GM12878 (cell line): ENCODE results near the gene PLXNB3. TPM values are rescaled to one million over a fixed set of nuclear protein-coding genes. Genes with fewer than 3 reads are reported as not detected.

Experiments
- ATAC-seq: fragments of 200-7000 bp; cut with Tn5 transposase; 3 replicates; pipeline ENCODE4 v1.9.1; 2020; ENCODE audit warnings: mild to moderate bottlenecking, moderate library complexity
- BruUV-seq: library from RNA; stranded (reverse); fragments of 400-500 nt; replicated peaks from 2 replicates; lab custom pipeline; 2021; lab: Mats Ljungman, UMichigan
- CTCF ChIA-PET: fragments of 300-600 bp; sonication (Branson Sonifier 250); formaldehyde crosslinking; extraction: SDS; loops from one replicate; lab custom pipeline; 2021; ENCODE audit warnings: inconsistent platforms; lab: Yijun Ruan, JAX
- POLR2A ChIA-PET: fragments of 350-600 bp; formaldehyde crosslinking; extraction: SDS; loops from one replicate; lab custom pipeline; 2021; ENCODE audit warnings: inconsistent platforms; lab: Charles Lee
- RAD21 ChIA-PET: fragments of 300-600 bp; sonication (Branson Sonifier 250); formaldehyde crosslinking; loops from one replicate; lab custom pipeline; 2023; ENCODE audit warnings: antibody characterized with exemption; ENCODE audit not compliant: unreplicated experiment; lab: Charles Lee
- SMC1A ChIA-PET: fragments of 300-600 bp; sonication (Branson Sonifier 250); formaldehyde crosslinking; loops from one replicate; lab custom pipeline; 2023; ENCODE audit not compliant: unreplicated experiment, uncharacterized antibody; lab: Charles Lee
- DNase-seq: peaks from one replicate; pipeline ENCODE4 v3.0.0-alpha.2; 2011; ENCODE audit warnings: low read depth, low spot score
- FAIRE-seq: peaks from 3 replicates; lab custom pipeline; 2011; peaks lifted over from hg19 to GRCh38; lab: Jason Lieb, UNC
- H2AFZ ChIP-seq: 2 replicates; pipeline ENCODE4 v1.6.0; 2011; ENCODE audit warnings: low read depth, low read length, control low read depth; ENCODE audit not compliant: control insufficient read depth
- H3K27ac ChIP-seq: 2 replicates; pipeline ENCODE4 v1.5.1; 2011; ENCODE audit warnings: control low read depth; ENCODE audit not compliant: control insufficient read depth, insufficient read depth
- H3K27me3 ChIP-seq, 2 experiments: replicated peaks in 1 of 2; 2 replicates each; pipeline versions ENCODE4 v1.6.0 to v1.6.1; 2011; ENCODE audit warnings: low read length in 1 of 2; ENCODE audit not compliant: control insufficient read depth in 2 of 2, insufficient read depth in 2 of 2
- H3K36me3 ChIP-seq, 2 experiments: 2 replicates each; pipeline ENCODE4 v1.5.1; 2011; ENCODE audit warnings: low read length in 1 of 2; ENCODE audit not compliant: control insufficient read depth in 2 of 2, insufficient read depth in 2 of 2
- H3K4me1 ChIP-seq: 2 replicates; pipeline ENCODE4 v1.6.1; 2011; ENCODE audit warnings: mild to moderate bottlenecking, low read length, moderate library complexity, mixed read lengths; ENCODE audit not compliant: control insufficient read depth, insufficient read depth
- H3K4me2 ChIP-seq: 2 replicates; pipeline ENCODE4 v1.6.0; 2011; ENCODE audit warnings: control low read depth; ENCODE audit not compliant: control insufficient read depth, insufficient read depth
- H3K4me3 ChIP-seq: fragments of 200-600 bp; sonication (generic); 2 replicates; pipeline ENCODE4 v1.5.1; 2016
- H3K79me2 ChIP-seq: 2 replicates; pipeline ENCODE4 v1.6.0; 2011; ENCODE audit warnings: low read length; ENCODE audit not compliant: control insufficient read depth, insufficient read depth
- H3K9ac ChIP-seq: 2 replicates; pipeline ENCODE4 v1.8.0; 2011; ENCODE audit warnings: low read length, control low read depth, mixed read lengths; ENCODE audit not compliant: control insufficient read depth, insufficient read depth
- H3K9me3 ChIP-seq: replicated peaks from 3 replicates; pipeline ENCODE4 v1.5.1; 2011; ENCODE audit warnings: mild to moderate bottlenecking, low read length; ENCODE audit not compliant: control insufficient read depth, insufficient read depth
- H4K20me1 ChIP-seq: 2 replicates; pipeline ENCODE4 v1.6.0; 2011; ENCODE audit not compliant: control insufficient read depth, insufficient read depth
- MEF2B ChIP-seq: fragments of 450-650 bp; IDR thresholded peaks from 2 replicates; pipeline ENCODE4 v1.6.1; 2018; ENCODE audit warnings: mild to moderate bottlenecking, moderate library complexity; ENCODE audit not compliant: partially characterized antibody, poor library complexity, severe bottlenecking
- PAX8 ChIP-seq: fragments of 450-650 bp; IDR thresholded peaks from 2 replicates; pipeline ENCODE4 v1.6.1; 2017; ENCODE audit warnings: mild to moderate bottlenecking, moderate library complexity
- TCF12 ChIP-seq: IDR thresholded peaks from 2 replicates; pipeline ENCODE4 v1.6.1; 2011; ENCODE audit warnings: low read depth, mild to moderate bottlenecking, low read length
- ZBED1 ChIP-seq: IDR thresholded peaks from 2 replicates; pipeline ENCODE4 v1.6.1; 2016; ENCODE audit warnings: borderline replicate concordance
- ZNF622 ChIP-seq: fragments of 450-650 bp; IDR thresholded peaks from 2 replicates; pipeline ENCODE4 v1.6.1; 2017; ENCODE audit warnings: mild to moderate bottlenecking, inconsistent platforms
- WGBS: methylation state at CpG from one replicate; pipeline ENCODE4 v1.1.6; 2016; ENCODE audit warnings: low lambda C conversion rate; ENCODE audit not compliant: insufficient replicate concordance, insufficient coverage; ENCODE audit errors: missing lambda C conversion rate; 5-methylcytosine and 5-hydroxymethylcytosine counted together
- in situ Hi-C: fragments of 300-500 bp; cut with MboI; formaldehyde crosslinking; loops from 9 replicates; pipeline ENCODE4 v1.14.3; 2018; ENCODE audit warnings: mixed read lengths
- intact Hi-C: fragments of 100-400 bp; cut with micrococcal nuclease; formaldehyde crosslinking; loops from one replicate; pipeline ENCODE4 v1.14.2; 2022; ENCODE audit not compliant: unreplicated experiment
- polyA plus RNA-seq, 11 experiments: library from polyadenylated mRNA; depleted of rRNA in 4 of 11; unstranded in 6 of 11; stranded (reverse) in 5 of 11; fragments of >200 nt; fragmentation: Nextera tagmentation in 4 of 11; fragmentation: Illumina TruSeq in 1 of 11; extraction: Ambion mirVana in 4 of 11; extraction: Trizol in 1 of 11; gene quantifications; 1 replicate in 1 of 11; 2 replicates in 10 of 11; pipeline versions ENCODE4 v1.2.1 to v1.2.3, GENCODE V29; 2011 to 2016; ENCODE audit warnings: inconsistent platforms in 2 of 11, missing spikeins in 2 of 11, low read depth in 1 of 11
- total RNA-seq, 4 experiments: library from RNA; depleted of rRNA in 3 of 4; stranded (reverse); fragments of >200 nt in 3 of 4; fragmentation: Illumina TruSeq in 1 of 4; extraction: Trizol in 1 of 4; gene quantifications; 2 replicates each; pipeline versions ENCODE4 v1.2.1 to v1.2.3, GENCODE V29; 2013 to 2021
- TF ChIP-seq, protein P1 (sequence below), 3 experiments: IDR thresholded peaks in 2 of 3; conservative IDR thresholded peaks in 1 of 3; 2 replicates each; pipeline ENCODE4 v1.5.1; 2011; ENCODE audit warnings: low read depth in 3 of 3, low read length in 3 of 3, mild to moderate bottlenecking in 3 of 3, control low read depth in 2 of 3, moderate library complexity in 2 of 3, inconsistent platforms in 1 of 3, mixed read lengths in 1 of 3; ENCODE audit not compliant: control insufficient read depth in 2 of 3, insufficient read depth in 1 of 3; ENCODE audit errors: extremely low read depth in 1 of 3

PLXNB3 gene
- total and polyA plus RNA-seq, 10 of the 15 experiments (the other 5 are each of a cell fraction or from before 2014, with no cell fraction given) = 0.06 to 0.68 (median 0.19) TPM; not detected in 4

DNA sequence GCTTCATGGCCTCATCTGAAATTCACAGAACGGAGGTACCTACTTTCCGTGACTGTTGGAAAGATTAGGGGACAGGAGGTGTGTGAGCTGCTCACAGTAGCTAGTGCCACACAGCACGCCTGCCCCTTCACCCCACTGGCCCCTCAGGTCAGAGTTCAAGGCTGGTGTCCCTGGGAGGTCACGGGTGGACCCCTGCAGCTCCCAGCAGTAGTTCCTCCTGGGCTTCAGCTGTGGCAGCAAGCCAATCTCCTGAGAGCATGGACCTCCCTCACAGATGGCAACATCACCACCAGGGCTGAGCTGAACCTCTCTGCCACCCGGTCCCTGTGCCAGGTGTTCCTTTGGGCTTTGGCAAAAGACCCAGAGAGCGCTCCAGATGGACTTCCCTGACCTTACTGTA lies 28.3 kb downstream of the PLXNB3 start:
- peaks cover 4% of the 10 kb centered on the region; the same call in 1 of the 2 replicates for H3K4me1 ChIP-seq
- FAIRE-seq = no peak
- H3K9me3 ChIP-seq = no peaks in the 10 kb centered on the region; the same call in 2 of the 3 replicates
- no peak overlapping the region for H3K27ac ChIP-seq
- H3K27me3 ChIP-seq = no peaks in the 10 kb centered on the region
- SMC1A ChIA-PET = interaction anchor here (1.5 kb wide), 1 partner anchor 155 kb away, joined by 3 read pairs; no protein-coding TSS in a partner anchor
- RAD21 ChIA-PET = no interaction called here
- no peak overlapping the region for H2AFZ ChIP-seq
- no peaks in the 10 kb centered on the region; the same call in 1 of the 2 replicates for H4K20me1 ChIP-seq
- peak overlapping the region; percentile 89; the same call in 1 of the 2 replicates for H3K9ac ChIP-seq
- CTCF ChIA-PET = no interaction called here
- no TSS peak for BruUV-seq
- in situ Hi-C loops = no loop called here
- H3K79me2 ChIP-seq = peaks cover 45% of the 10 kb centered on the region
- H3K4me3 ChIP-seq = peak overlapping the region; percentile 75
- TF ChIP-seq PAX8 (no peak), TCF12 (no peak), ZBED1 (no peak)
- POLR2A ChIA-PET = no interaction called here
- DNase-seq = no peak
- intact Hi-C loops = no loop called here
- peak overlapping the region; percentile 36 for H3K4me2 ChIP-seq
- WGBS = 61% methylated on average over 6 of the region's 6 CpGs
- ATAC-seq = no peak
- peaks cover 0 to 3% of the 10 kb centered on the region in 2 experiments; a peak in 3 of 4 replicates for H3K36me3 ChIP-seq

DNA sequence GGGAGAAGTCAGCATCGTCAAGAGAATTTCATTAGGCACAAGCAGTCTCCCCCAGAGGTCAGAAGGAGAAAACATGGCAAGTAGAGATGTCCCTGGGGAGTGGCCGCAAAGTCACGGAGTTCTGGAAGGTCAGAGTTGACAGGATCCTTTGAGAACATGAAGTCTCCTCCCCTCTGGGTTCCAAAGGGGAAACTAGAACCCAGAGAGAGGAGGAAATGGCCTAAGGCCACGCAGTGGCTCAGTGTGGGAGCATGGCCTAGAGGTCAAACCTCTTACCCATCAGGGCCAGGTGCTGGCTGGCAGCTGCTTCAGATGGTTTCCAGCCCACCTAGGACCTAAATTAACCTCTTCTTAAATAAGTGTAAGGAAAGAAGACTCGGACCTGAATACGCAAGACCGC lies 29.2 kb downstream of the PLXNB3 start:
- 32% methylated on average over 7 of the region's 7 CpGs for WGBS
- in situ Hi-C loops = no loop called here
- ChIA-PET CTCF (interaction anchor here (2.1 kb wide), 1 partner anchor 130 kb away, joined by 6 read pairs; no protein-coding TSS in a partner anchor), RAD21 (interaction anchor here (0.6 to 1.3 kb wide), 2 partner anchors 106 to 304 kb away, joined by 3 read pairs; partner anchors contain the start of gene SLC6A8), SMC1A (interaction anchor here (0.7 kb wide), 1 partner anchor 159 kb away, joined by 3 read pairs; no protein-coding TSS in a partner anchor), POLR2A (interaction anchor here (1.2 kb wide), 1 partner anchor 227 kb away, joined by 4 read pairs; no protein-coding TSS in a partner anchor)
- intact Hi-C loops = no loop called here
- Histone ChIP-seq H4K20me1 (no peaks in the 10 kb centered on the region; the same call in 1 of the 2 replicates), H3K9me3 (no peaks in the 10 kb centered on the region; the same call in 2 of the 3 replicates), H3K4me1 (peaks cover 4% of the 10 kb centered on the region; the same call in 1 of the 2 replicates), H3K4me2 (peak overlapping the region; percentile 36), H2AFZ (no peak overlapping the region), H3K36me3 (no peaks in the 10 kb centered on the region; a peak in 2 of 4 replicates), H3K4me3 (peak overlapping the region; percentile 75), H3K27ac (peak overlapping the region; percentile 82), H3K79me2 (peaks cover 45% of the 10 kb centered on the region), H3K9ac (peak overlapping the region; percentile 89), H3K27me3 (no peaks in the 10 kb centered on the region)
- no TSS peak for BruUV-seq
- DNase-seq (no peak), FAIRE-seq (no peak), ATAC-seq (peak; percentile 21)
- TF ChIP-seq MEF2B = peak; percentile 18
- TF ChIP-seq ZNF622 = no peak
- TF ChIP-seq, protein P1, sequence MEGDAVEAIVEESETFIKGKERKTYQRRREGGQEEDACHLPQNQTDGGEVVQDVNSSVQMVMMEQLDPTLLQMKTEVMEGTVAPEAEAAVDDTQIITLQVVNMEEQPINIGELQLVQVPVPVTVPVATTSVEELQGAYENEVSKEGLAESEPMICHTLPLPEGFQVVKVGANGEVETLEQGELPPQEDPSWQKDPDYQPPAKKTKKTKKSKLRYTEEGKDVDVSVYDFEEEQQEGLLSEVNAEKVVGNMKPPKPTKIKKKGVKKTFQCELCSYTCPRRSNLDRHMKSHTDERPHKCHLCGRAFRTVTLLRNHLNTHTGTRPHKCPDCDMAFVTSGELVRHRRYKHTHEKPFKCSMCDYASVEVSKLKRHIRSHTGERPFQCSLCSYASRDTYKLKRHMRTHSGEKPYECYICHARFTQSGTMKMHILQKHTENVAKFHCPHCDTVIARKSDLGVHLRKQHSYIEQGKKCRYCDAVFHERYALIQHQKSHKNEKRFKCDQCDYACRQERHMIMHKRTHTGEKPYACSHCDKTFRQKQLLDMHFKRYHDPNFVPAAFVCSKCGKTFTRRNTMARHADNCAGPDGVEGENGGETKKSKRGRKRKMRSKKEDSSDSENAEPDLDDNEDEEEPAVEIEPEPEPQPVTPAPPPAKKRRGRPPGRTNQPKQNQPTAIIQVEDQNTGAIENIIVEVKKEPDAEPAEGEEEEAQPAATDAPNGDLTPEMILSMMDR (IDR thresholded peaks at IDR 0.05 in 2 of 3, conservative IDR thresholded peaks at IDR 0.05 in 1 of 3; ENCODE audit: control insufficient read depth in 2 of 3, extremely low read depth in 1 of 3, insufficient read depth in 1 of 3, low read depth in 3 of 3, low read length in 3 of 3) = no peak
